Mammary epithelial cell (primary cell): Measurements from ENCODE around the gene PAK4.

Experiments
- EZH2 ChIP-seq: IDR thresholded peaks from 2 replicates; pipeline ENCODE4 v1.6.1; 2012; ENCODE audit warnings: low read length, inconsistent platforms, borderline replicate concordance
- TF ChIP-seq, protein P1 (sequence below), 2 donors: IDR thresholded peaks in 1 of 2; conservative IDR thresholded peaks in 1 of 2; 2 replicates each; pipeline ENCODE4 v1.5.1; 2011 to 2012; ENCODE audit warnings: inconsistent platforms in 2 of 2, low read length in 2 of 2, mild to moderate bottlenecking in 2 of 2, control low read depth in 1 of 2, low read depth in 1 of 2; ENCODE audit not compliant: insufficient read depth in 1 of 2; ENCODE audit errors: extremely low read depth in 1 of 2

DNA sequence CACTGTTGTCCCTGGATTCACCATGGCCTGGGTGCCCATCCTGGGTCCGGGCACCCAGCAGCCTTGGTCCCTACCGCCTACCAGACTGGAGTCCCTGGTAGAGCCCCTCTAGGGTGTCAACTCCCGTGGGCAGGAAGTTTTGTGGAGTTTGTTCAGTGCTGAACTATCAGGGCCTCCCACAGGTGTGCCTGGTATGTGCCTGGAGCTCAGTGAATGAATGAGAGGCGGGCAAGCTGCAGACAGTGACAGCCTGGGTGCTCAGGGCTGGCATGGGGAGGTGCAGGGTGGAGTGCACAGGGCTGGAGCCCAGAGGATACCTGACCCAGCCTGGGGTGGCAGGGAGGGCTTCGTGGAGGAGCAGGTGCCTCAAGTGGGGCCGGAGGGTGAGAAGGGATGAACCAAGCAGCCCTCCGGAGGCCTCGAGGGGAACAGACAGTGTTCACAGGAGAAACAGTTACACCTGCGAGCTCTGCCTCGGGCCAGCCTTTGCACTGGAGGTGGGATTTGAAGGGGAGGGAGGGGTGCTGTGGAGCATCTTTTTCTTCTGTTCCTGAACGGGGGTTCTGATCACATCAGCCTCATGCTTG lies 29.6 kb downstream of the PAK4 start:
- TF ChIP-seq, protein P1, sequence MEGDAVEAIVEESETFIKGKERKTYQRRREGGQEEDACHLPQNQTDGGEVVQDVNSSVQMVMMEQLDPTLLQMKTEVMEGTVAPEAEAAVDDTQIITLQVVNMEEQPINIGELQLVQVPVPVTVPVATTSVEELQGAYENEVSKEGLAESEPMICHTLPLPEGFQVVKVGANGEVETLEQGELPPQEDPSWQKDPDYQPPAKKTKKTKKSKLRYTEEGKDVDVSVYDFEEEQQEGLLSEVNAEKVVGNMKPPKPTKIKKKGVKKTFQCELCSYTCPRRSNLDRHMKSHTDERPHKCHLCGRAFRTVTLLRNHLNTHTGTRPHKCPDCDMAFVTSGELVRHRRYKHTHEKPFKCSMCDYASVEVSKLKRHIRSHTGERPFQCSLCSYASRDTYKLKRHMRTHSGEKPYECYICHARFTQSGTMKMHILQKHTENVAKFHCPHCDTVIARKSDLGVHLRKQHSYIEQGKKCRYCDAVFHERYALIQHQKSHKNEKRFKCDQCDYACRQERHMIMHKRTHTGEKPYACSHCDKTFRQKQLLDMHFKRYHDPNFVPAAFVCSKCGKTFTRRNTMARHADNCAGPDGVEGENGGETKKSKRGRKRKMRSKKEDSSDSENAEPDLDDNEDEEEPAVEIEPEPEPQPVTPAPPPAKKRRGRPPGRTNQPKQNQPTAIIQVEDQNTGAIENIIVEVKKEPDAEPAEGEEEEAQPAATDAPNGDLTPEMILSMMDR (conservative IDR thresholded peaks at IDR 0.05 in 1 of 2, IDR thresholded peaks at IDR 0.05 in 1 of 2; ENCODE audit: extremely low read depth in 1 of 2, insufficient read depth in 1 of 2, low read depth in 1 of 2, low read length in 2 of 2): no peak
- no peak for TF ChIP-seq EZH2
